ENCODE measurements around the gene DCTN2. TPM values are rescaled to one million over a fixed set of nuclear protein-coding genes. Genes with fewer than 3 reads are reported as not detected.

Gene DCTN2
- total and polyA plus RNA-seq, 2 donors (not counting 1 experiment from before 2014, with no cell fraction given), result 59.4 to 94.3 TPM

GRCh38 chr12:57553343-57554202, 6.6 kb upstream of the DCTN2 start:
- Histone ChIP-seq H2AFZ (ENCODE audit: insufficient read depth, low read depth, low read length, poor library complexity, severe bottlenecking) (no peak overlapping the region), H3K4me2 (replicated peaks; ENCODE audit: low read depth, low read length, poor library complexity, severe bottlenecking) (no peak overlapping the region), H3K79me2 (ENCODE audit: control insufficient read depth, insufficient read depth, low read length) (no peaks in the 10 kb centered on the region), H3K27me3 (replicated peaks in 1 of 4; ENCODE audit: control extremely low read depth in 1 of 4, control insufficient read depth in 3 of 4, insufficient read depth in 4 of 4, low read length in 3 of 4) (peaks cover 0 to 28% (median 9%) of the 10 kb centered on the region in 4 experiments), H3K36me3 (replicated peaks in 1 of 2; ENCODE audit: control extremely low read depth in 1 of 2, control insufficient read depth in 1 of 2, extremely low read depth in 1 of 2, insufficient read depth in 2 of 2, low read length in 1 of 2) (no peaks in the 10 kb centered on the region), H3K4me1 (ENCODE audit: control insufficient read depth in 2 of 2, insufficient read depth in 2 of 2, low read length in 2 of 2) (peaks cover 10 to 14% of the 10 kb centered on the region in 2 donors), H4K20me1 (ENCODE audit: control insufficient read depth, insufficient read depth, low read length, poor library complexity, severe bottlenecking) (no peaks in the 10 kb centered on the region), H3K27ac (ENCODE audit: low read length in 2 of 2) (no peak overlapping the region), H3K9me3 (ENCODE audit: control extremely low read depth in 1 of 3, control insufficient read depth in 2 of 3, insufficient read depth in 1 of 3, low read length in 2 of 3) (peaks cover 0 to 4% (median 0%) of the 10 kb centered on the region in 3 donors), H3K9ac (ENCODE audit: low read length) (no peak overlapping the region), H3K4me3 (ENCODE audit: control extremely low read depth in 1 of 5, extremely low read depth in 1 of 5, insufficient read depth in 1 of 5, low read depth in 2 of 5, low read length in 4 of 5) (no peak overlapping the region)
- TF ChIP-seq CTCF (IDR thresholded peaks at IDR 0.05), result no peak
- TF ChIP-seq EZH2 (IDR thresholded peaks at IDR 0.05; ENCODE audit: borderline replicate concordance, insufficient read depth, low read depth, low read length, poor library complexity, severe bottlenecking), result no peak
- no peaks in the 10 kb centered on the region for H3K9me3 Mint-ChIP-seq (ENCODE audit: insufficient read depth)
- intact Hi-C loops (cut with micrococcal nuclease), result no loop called here
- peaks cover 32% of the 10 kb centered on the region for H3K27me3 Mint-ChIP-seq
- ChIA-PET CTCF (no interaction called here), POLR2A (no interaction called here)
- 74% methylated on average over 2 of the region's 7 CpGs for WGBS (ENCODE audit: insufficient coverage)
- ATAC-seq (ENCODE audit: low read depth), result no peak
- no peak for DNase-seq
- peaks cover 20% of the 10 kb centered on the region for H3K4me1 Mint-ChIP-seq
- H3K4me3 Mint-ChIP-seq, result no peak overlapping the region
- no peak overlapping the region for H3K27ac Mint-ChIP-seq

- Histone ChIP-seq H3K4me2 (replicated peaks; ENCODE audit: low read depth, low read length, poor library complexity, severe bottlenecking) (no peak overlapping the region), H3K27me3 (replicated peaks in 1 of 4; ENCODE audit: control extremely low read depth in 1 of 4, control insufficient read depth in 3 of 4, insufficient read depth in 4 of 4, low read length in 3 of 4) (peaks cover 0 to 32% (median 10%) of the 10 kb centered on the region in 4 experiments), H3K27ac (ENCODE audit: low read length in 2 of 2) (no peak overlapping the region), H3K79me2 (ENCODE audit: control insufficient read depth, insufficient read depth, low read length) (no peaks in the 10 kb centered on the region), H3K9ac (ENCODE audit: low read length) (no peak overlapping the region), H3K9me3 (ENCODE audit: control extremely low read depth in 1 of 3, control insufficient read depth in 2 of 3, insufficient read depth in 1 of 3, low read length in 2 of 3) (peaks cover 0 to 4% (median 0%) of the 10 kb centered on the region in 3 donors), H4K20me1 (ENCODE audit: control insufficient read depth, insufficient read depth, low read length, poor library complexity, severe bottlenecking) (no peaks in the 10 kb centered on the region), H2AFZ (ENCODE audit: insufficient read depth, low read depth, low read length, poor library complexity, severe bottlenecking) (no peak overlapping the region), H3K4me1 (ENCODE audit: control insufficient read depth in 2 of 2, insufficient read depth in 2 of 2, low read length in 2 of 2) (peaks cover 10 to 14% of the 10 kb centered on the region in 2 donors), H3K4me3 (ENCODE audit: control extremely low read depth in 1 of 5, extremely low read depth in 1 of 5, insufficient read depth in 1 of 5, low read depth in 2 of 5, low read length in 4 of 5) (no peak overlapping the region), H3K36me3 (replicated peaks in 1 of 2; ENCODE audit: control extremely low read depth in 1 of 2, control insufficient read depth in 1 of 2, extremely low read depth in 1 of 2, insufficient read depth in 2 of 2, low read length in 1 of 2) (no peaks in the 10 kb centered on the region)
- no peak overlapping the region for H3K4me3 Mint-ChIP-seq
- H3K27me3 Mint-ChIP-seq, result peaks cover 32% of the 10 kb centered on the region
- CTCF ChIA-PET, result interaction anchor here (1.0 kb wide), 1 partner anchor 314 kb away, joined by 3 read pairs; no protein-coding TSS in a partner anchor
- no peaks in the 10 kb centered on the region for H3K9me3 Mint-ChIP-seq (ENCODE audit: insufficient read depth)
- ATAC-seq (ENCODE audit: low read depth), result no peak
- intact Hi-C loops (cut with micrococcal nuclease), result no loop called here
- DNase-seq, result no peak
- TF ChIP-seq CTCF (IDR thresholded peaks at IDR 0.05) (no peak), EZH2 (IDR thresholded peaks at IDR 0.05; ENCODE audit: borderline replicate concordance, insufficient read depth, low read depth, low read length, poor library complexity, severe bottlenecking) (no peak)
- WGBS (ENCODE audit: insufficient coverage), result 66% methylated on average over 2 of the region's 6 CpGs
- H3K4me1 Mint-ChIP-seq, result peaks cover 20% of the 10 kb centered on the region
- no peak overlapping the region for H3K27ac Mint-ChIP-seq
- POLR2A ChIA-PET, result no interaction called here
Observed at GRCh38 chr12:57552835-57553313, 5.9 kb upstream of the DCTN2 start.
